Measurements from ENCODE around the gene AOC2. TPM values are rescaled to one million over a fixed set of nuclear protein-coding genes. Genes with fewer than 3 reads are reported as not detected.
"Not testable (repeated sequence)": the region's sequence is repeated elsewhere in the genome, so short reads cannot be mapped to it uniquely, and the experiment has no call there.

AOC2 gene
- total RNA-seq, 1 experiment from 2014 or later, result 0.45 TPM

GRCh38 chr17:42881706-42882105 lies 37.3 kb downstream of the AOC2 start:
- not testable (repeated sequence) for DNase-seq (ENCODE audit: low spot score)

- no peak for DNase-seq (ENCODE audit: low spot score)
Observed at GRCh38 chr17:42882166-42882565, 37.8 kb downstream of the AOC2 start.

GRCh38 chr17:42883802-42884558 lies 39.6 kb downstream of the AOC2 start:
- DNase-seq (ENCODE audit: low spot score), result no peak

GRCh38 chr17:42885806-42886205 lies 41.4 kb downstream of the AOC2 start:
- not testable (repeated sequence) for DNase-seq (ENCODE audit: low spot score)

GRCh38 chr17:42886283-42887176 lies 42.1 kb downstream of the AOC2 start:
- no peak for DNase-seq (ENCODE audit: low spot score)

- no peak for DNase-seq (ENCODE audit: low spot score)
Observed at GRCh38 chr17:42889809-42890208, 45.4 kb downstream of the AOC2 start.

- DNase-seq (ENCODE audit: low spot score), result no peak
Observed at GRCh38 chr17:42891539-42892152, 47.3 kb downstream of the AOC2 start.

- no peak for DNase-seq (ENCODE audit: low spot score)
Observed at GRCh38 chr17:42893359-42893758, 49.0 kb downstream of the AOC2 start.

GRCh38 chr17:42894283-42895184 lies 50.2 kb downstream of the AOC2 start:
- no peak for DNase-seq (ENCODE audit: low spot score)

GRCh38 chr17:42895185-42895555 lies 50.8 kb downstream of the AOC2 start:
- DNase-seq (ENCODE audit: low spot score), result peak; percentile 45

- DNase-seq (ENCODE audit: low spot score), result no peak
Observed at GRCh38 chr17:42898147-42898811, 53.9 kb downstream of the AOC2 start.

- not testable (repeated sequence) for DNase-seq (ENCODE audit: low spot score)
Observed at GRCh38 chr17:42899981-42900380, 55.6 kb downstream of the AOC2 start.

Other genes starting within 250 kb of the AOC2 start
- gene RETREG3, start 235.2 kb upstream of the AOC2 start, total RNA-seq (2014; rRNA removed; shearing (Covaris generic)), result 28.7 and 49.5 TPM in 2 replicates
- gene TUBG1, start 234.9 kb upstream of the AOC2 start, total RNA-seq (2014; rRNA removed; shearing (Covaris generic)), result 74.3 and 92.3 TPM in 2 replicates
- 5.5 and 7.5 TPM in 2 replicates for gene TUBG2, start 185.3 kb upstream of the AOC2 start, total RNA-seq (2014; rRNA removed; shearing (Covaris generic))
- gene PLEKHH3, start 167.6 kb upstream of the AOC2 start, total RNA-seq (2014; rRNA removed; shearing (Covaris generic)), result 3.3 and 5.9 TPM in 2 replicates
- 0.23 and 0.74 TPM in 2 replicates for gene CCR10, start 162.7 kb upstream of the AOC2 start, total RNA-seq (2014; rRNA removed; shearing (Covaris generic))
- gene CNTNAP1, start 162.0 kb upstream of the AOC2 start, total RNA-seq (2014; rRNA removed; shearing (Covaris generic)), result 6.7 and 7.0 TPM in 2 replicates
- gene EZH1, start 99.5 kb upstream of the AOC2 start, total RNA-seq (2014; rRNA removed; shearing (Covaris generic)), result 2.2 and 4.5 TPM in 2 replicates
- gene RAMP2, start 83.4 kb upstream of the AOC2 start, total RNA-seq (2014; rRNA removed; shearing (Covaris generic)), result not detected in 2 replicates
- gene VPS25, start 71.1 kb upstream of the AOC2 start, total RNA-seq (2014; rRNA removed; shearing (Covaris generic)), result 85.2 and 95.4 TPM in 2 replicates
- gene WNK4, start 64.0 kb upstream of the AOC2 start, total RNA-seq (2014; rRNA removed; shearing (Covaris generic)), result not detected in 2 replicates
- gene COA3, start 45.9 kb upstream of the AOC2 start, total RNA-seq (2014; rRNA removed; shearing (Covaris generic)), result 124 and 139 TPM in 2 replicates
- not detected in 2 replicates for gene CNTD1, start 45.7 kb upstream of the AOC2 start, total RNA-seq (2014; rRNA removed; shearing (Covaris generic))
- gene BECN1, start 20.3 kb upstream of the AOC2 start, total RNA-seq (2014; rRNA removed; shearing (Covaris generic)), result 44.2 and 69.8 TPM in 2 replicates
- gene PSME3, start 11.2 kb upstream of the AOC2 start, total RNA-seq (2014; rRNA removed; shearing (Covaris generic)), result 109 and 113 TPM in 2 replicates
- gene AOC3, start 6.6 kb downstream of the AOC2 start, total RNA-seq (2014; rRNA removed; shearing (Covaris generic)), result 0.04 and 0.06 TPM in 2 replicates
- gene G6PC1, start 56.2 kb downstream of the AOC2 start, total RNA-seq (2014; rRNA removed; shearing (Covaris generic)), result not detected in 2 replicates
- 23.7 and 27.2 TPM in 2 replicates for gene AARSD1, start 119.9 kb downstream of the AOC2 start, total RNA-seq (2014; rRNA removed; shearing (Covaris generic))
- gene PTGES3L, start 135.5 kb downstream of the AOC2 start, total RNA-seq (2014; rRNA removed; shearing (Covaris generic)), result 0.19 TPM in 1 of 2 replicates, not detected in the other
- gene RUNDC1, start 136.0 kb downstream of the AOC2 start, total RNA-seq (2014; rRNA removed; shearing (Covaris generic)), result 3.6 and 3.8 TPM in 2 replicates
- gene RPL27, start 153.8 kb downstream of the AOC2 start, total RNA-seq (2014; rRNA removed; shearing (Covaris generic)), result 1,450 and 1,519 TPM in 2 replicates
- gene IFI35, start 162.2 kb downstream of the AOC2 start, total RNA-seq (2014; rRNA removed; shearing (Covaris generic)), result 66.7 and 80.2 TPM in 2 replicates
- 104 and 118 TPM in 2 replicates for gene VAT1, start 177.8 kb downstream of the AOC2 start, total RNA-seq (2014; rRNA removed; shearing (Covaris generic))
- gene RND2, start 180.7 kb downstream of the AOC2 start, total RNA-seq (2014; rRNA removed; shearing (Covaris generic)), result not detected in 2 replicates